B cell (primary cell): ENCODE results near the gene ALAD. TPM values are rescaled to one million over a fixed set of nuclear protein-coding genes. Genes with fewer than 3 reads are reported as not detected.

Experiments used
- ATAC-seq: fragments of 200-7000 bp; cut with Tn5 transposase; one replicate; pipeline ENCODE4 v1.10.0; 2021; ENCODE audit warnings: low read depth, mild to moderate bottlenecking, moderate number of reproducible peaks, moderate library complexity
- CTCF ChIA-PET: fragments of 350-600 bp; sonication (Branson Sonifier 250); formaldehyde crosslinking; loops from one replicate; lab custom pipeline; 2021; ENCODE audit warnings: antibody characterized with exemption, inconsistent platforms; lab: Charles Lee
- POLR2A ChIA-PET: fragments of 350-600 bp; sonication (Branson Sonifier 250); formaldehyde crosslinking; loops from one replicate; lab custom pipeline; 2021; ENCODE audit warnings: antibody characterized with exemption; lab: Charles Lee
- DNase-seq: peaks from one replicate; pipeline ENCODE4 v3.0.0; 2013
- H2AFZ ChIP-seq: 2 replicates; pipeline ENCODE4 v1.6.1; 2012; ENCODE audit warnings: mild to moderate bottlenecking, low read depth, low read length; ENCODE audit not compliant: insufficient read depth, poor library complexity, severe bottlenecking
- H3K27ac ChIP-seq, 2 donors: 1 replicate in 1 of 2; 2 replicates in 1 of 2; pipeline ENCODE4 v1.5.1; 2012 to 2013; ENCODE audit warnings: low read length in 2 of 2, mild to moderate bottlenecking in 2 of 2, moderate library complexity in 1 of 2
- H3K27me3 ChIP-seq, 4 experiments: fragments of 200-600 bp in 1 of 4; sonication (generic) in 1 of 4; replicated peaks in 1 of 4; 1 replicate in 2 of 4; 2 replicates in 2 of 4; pipeline versions ENCODE4 v1.6.1 to v1.7.0; 2013 to 2016; ENCODE audit warnings: low read length in 3 of 4, mild to moderate bottlenecking in 2 of 4, mixed read lengths in 1 of 4, moderate library complexity in 1 of 4; ENCODE audit not compliant: insufficient read depth in 4 of 4, control insufficient read depth in 3 of 4; ENCODE audit errors: control extremely low read depth in 1 of 4
- H3K36me3 ChIP-seq, 2 experiments: replicated peaks in 1 of 2; 1 replicate in 1 of 2; 2 replicates in 1 of 2; pipeline versions ENCODE4 v1.6.1 to v1.7.1; 2013; ENCODE audit warnings: low read length in 1 of 2; ENCODE audit not compliant: insufficient read depth in 2 of 2, control insufficient read depth in 1 of 2; ENCODE audit errors: control extremely low read depth in 1 of 2, extremely low read depth in 1 of 2
- H3K4me1 ChIP-seq, 2 donors: fragments of 200-600 bp in 1 of 2; sonication (generic) in 1 of 2; 1 replicate in 1 of 2; 2 replicates in 1 of 2; pipeline versions ENCODE4 v1.5.1 to v1.6.1; 2013 to 2017; ENCODE audit warnings: low read length in 2 of 2; ENCODE audit not compliant: control insufficient read depth in 2 of 2, insufficient read depth in 2 of 2
- H3K4me2 ChIP-seq: replicated peaks from 2 replicates; pipeline ENCODE3; 2012; ENCODE audit warnings: mild to moderate bottlenecking, low read depth, low read length; ENCODE audit not compliant: poor library complexity, severe bottlenecking
- H3K4me3 ChIP-seq, 5 experiments: fragments of 200-600 bp in 1 of 5; sonication (generic) in 1 of 5; 1 replicate in 3 of 5; 2 replicates in 2 of 5; pipeline versions ENCODE4 v1.5.1 to v1.7.0; 2011 to 2016; ENCODE audit warnings: low read length in 4 of 5, mild to moderate bottlenecking in 4 of 5, low read depth in 2 of 5, control low read depth in 1 of 5, moderate library complexity in 1 of 5; ENCODE audit not compliant: insufficient read depth in 1 of 5; ENCODE audit errors: control extremely low read depth in 1 of 5, extremely low read depth in 1 of 5
- H3K79me2 ChIP-seq: fragments of 200-600 bp; sonication (generic); one replicate; pipeline ENCODE4 v1.6.0; 2016; ENCODE audit warnings: low read length; ENCODE audit not compliant: control insufficient read depth, insufficient read depth
- H3K9ac ChIP-seq: fragments of 200-600 bp; sonication (generic); 2 replicates; pipeline ENCODE4 v1.6.1; 2017; ENCODE audit warnings: mild to moderate bottlenecking, low read length, moderate library complexity
- H3K9me3 ChIP-seq, 3 donors: one replicate each; pipeline versions ENCODE4 v1.6.1 to v1.7.1; 2013; ENCODE audit warnings: low read length in 2 of 3; ENCODE audit not compliant: control insufficient read depth in 2 of 3, insufficient read depth in 1 of 3; ENCODE audit errors: control extremely low read depth in 1 of 3
- H4K20me1 ChIP-seq: 2 replicates; pipeline ENCODE4 v1.6.0; 2012; ENCODE audit warnings: mild to moderate bottlenecking, low read length; ENCODE audit not compliant: insufficient read depth, control insufficient read depth, poor library complexity, severe bottlenecking
- H3K27ac Mint-ChIP-seq: one replicate; pipeline ENCODE4 v1.8.0; 2021; ENCODE audit warnings: mixed read lengths
- H3K27me3 Mint-ChIP-seq: one replicate; pipeline ENCODE4 v1.8.0; 2021; ENCODE audit warnings: mixed read lengths
- H3K4me1 Mint-ChIP-seq: one replicate; pipeline ENCODE4 v1.8.0; 2021; ENCODE audit warnings: mixed read lengths
- H3K4me3 Mint-ChIP-seq: one replicate; pipeline ENCODE4 v1.8.0; 2021; ENCODE audit warnings: mixed read lengths
- H3K9me3 Mint-ChIP-seq: one replicate; pipeline ENCODE4 v1.8.0; 2022; ENCODE audit warnings: mixed read lengths; ENCODE audit not compliant: insufficient read depth
- EZH2 ChIP-seq: IDR thresholded peaks from 2 replicates; pipeline ENCODE4 v1.6.1; 2012; ENCODE audit warnings: borderline replicate concordance, low read depth, mild to moderate bottlenecking, moderate library complexity, low read length; ENCODE audit not compliant: insufficient read depth, poor library complexity, severe bottlenecking
- WGBS: methylation state at CpG from one replicate; pipeline ENCODE4 v1.1.5; 2013; ENCODE audit warnings: missing lambda C conversion rate; ENCODE audit not compliant: insufficient coverage; 5-methylcytosine and 5-hydroxymethylcytosine counted together
- intact Hi-C: fragments of 100-400 bp; cut with micrococcal nuclease; formaldehyde crosslinking; loops from one replicate; pipeline ENCODE4 v1.10.0; 2022
- polyA plus RNA-seq: library from polyadenylated mRNA; depleted of rRNA; stranded (reverse); fragments of >200 nt; gene quantifications from 2 replicates; pipeline ENCODE4 v1.2.3, GENCODE V29; 2012
- total RNA-seq, 2 donors: library from RNA; stranded (reverse); fragments of 120-200 nt in 1 of 2; gene quantifications; 1 replicate in 1 of 2; 2 replicates in 1 of 2; pipeline versions ENCODE4 v1.2.3 to v1.2.4, GENCODE V29; 2013 to 2022
- TF ChIP-seq, protein P1 (sequence below): fragments of 200-600 bp; IDR thresholded peaks from one replicate; pipeline ENCODE4 v1.8.0; 2022; ENCODE audit warnings: antibody characterized with exemption, mild to moderate bottlenecking

Gene ALAD
- total and polyA plus RNA-seq, 2 donors (not counting 1 experiment from before 2014, with no cell fraction given) = 22.0 to 39.8 TPM

GRCh38 chr9:113373676-113374392 is 27.2 kb downstream of the ALAD start:
- Histone ChIP-seq H2AFZ (no peak overlapping the region), H3K27ac (no peak overlapping the region), H3K27me3 (no peaks in the 10 kb centered on the region), H3K4me3 (no peak overlapping the region), H3K36me3 (peaks cover 0 to 25% of the 10 kb centered on the region in 2 experiments), H3K9me3 (no peaks in the 10 kb centered on the region), H3K9ac (no peak overlapping the region), H3K4me2 (no peak overlapping the region), H3K79me2 (peaks cover 5% of the 10 kb centered on the region), H4K20me1 (no peaks in the 10 kb centered on the region), H3K4me1 (peaks cover 4 to 14% of the 10 kb centered on the region in 2 donors)
- CTCF ChIA-PET = interaction anchor here (0.6 kb wide), 1 partner anchor 469 kb away, joined by 3 read pairs; no protein-coding TSS in a partner anchor
- H3K4me3 Mint-ChIP-seq = no peak overlapping the region
- WGBS = 95% methylated on average over 24 of the region's 24 CpGs
- no peaks in the 10 kb centered on the region for H3K27me3 Mint-ChIP-seq
- H3K9me3 Mint-ChIP-seq = no peaks in the 10 kb centered on the region
- DNase-seq (no peak), ATAC-seq (no peak)
- intact Hi-C loops = no loop called here
- no peak for TF ChIP-seq EZH2
- TF ChIP-seq, protein P1, sequence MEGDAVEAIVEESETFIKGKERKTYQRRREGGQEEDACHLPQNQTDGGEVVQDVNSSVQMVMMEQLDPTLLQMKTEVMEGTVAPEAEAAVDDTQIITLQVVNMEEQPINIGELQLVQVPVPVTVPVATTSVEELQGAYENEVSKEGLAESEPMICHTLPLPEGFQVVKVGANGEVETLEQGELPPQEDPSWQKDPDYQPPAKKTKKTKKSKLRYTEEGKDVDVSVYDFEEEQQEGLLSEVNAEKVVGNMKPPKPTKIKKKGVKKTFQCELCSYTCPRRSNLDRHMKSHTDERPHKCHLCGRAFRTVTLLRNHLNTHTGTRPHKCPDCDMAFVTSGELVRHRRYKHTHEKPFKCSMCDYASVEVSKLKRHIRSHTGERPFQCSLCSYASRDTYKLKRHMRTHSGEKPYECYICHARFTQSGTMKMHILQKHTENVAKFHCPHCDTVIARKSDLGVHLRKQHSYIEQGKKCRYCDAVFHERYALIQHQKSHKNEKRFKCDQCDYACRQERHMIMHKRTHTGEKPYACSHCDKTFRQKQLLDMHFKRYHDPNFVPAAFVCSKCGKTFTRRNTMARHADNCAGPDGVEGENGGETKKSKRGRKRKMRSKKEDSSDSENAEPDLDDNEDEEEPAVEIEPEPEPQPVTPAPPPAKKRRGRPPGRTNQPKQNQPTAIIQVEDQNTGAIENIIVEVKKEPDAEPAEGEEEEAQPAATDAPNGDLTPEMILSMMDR = no peak
- POLR2A ChIA-PET = no interaction called here
- H3K27ac Mint-ChIP-seq = no peak overlapping the region
- peaks cover 16% of the 10 kb centered on the region for H3K4me1 Mint-ChIP-seq

DNA sequence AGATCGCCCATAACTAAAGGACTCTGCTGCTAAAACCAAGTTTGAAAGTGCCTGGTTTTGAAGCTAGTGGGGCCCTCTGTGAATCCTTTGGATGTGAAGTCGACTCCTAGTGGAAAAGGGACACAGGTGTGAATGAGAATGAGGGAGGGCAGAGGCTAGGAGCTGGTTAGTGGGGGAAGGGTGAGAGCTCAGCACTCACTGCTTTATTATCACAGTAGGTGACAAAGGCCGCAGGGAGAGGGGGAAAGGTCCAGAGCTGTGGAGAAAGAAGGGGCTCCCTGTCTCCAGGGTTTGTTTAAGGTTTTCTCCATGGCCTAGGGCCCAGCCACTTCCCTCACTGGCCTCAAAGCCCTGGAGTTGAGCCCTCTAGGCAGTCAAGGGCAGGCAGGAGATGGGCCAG is 27.8 kb downstream of the ALAD start:
- H3K27ac ChIP-seq = no peak overlapping the region
- ChIA-PET POLR2A (no interaction called here), CTCF (interaction anchor here (0.6 kb wide), 1 partner anchor 147 kb away, joined by 4 read pairs; no protein-coding TSS in a partner anchor)
- Mint-ChIP-seq H3K4me1 (peaks cover 16% of the 10 kb centered on the region), H3K9me3 (no peaks in the 10 kb centered on the region), H3K27me3 (no peaks in the 10 kb centered on the region), H3K4me3 (peak overlapping the region; percentile 34), H3K27ac (peak overlapping the region; percentile 63)
- H3K9me3 ChIP-seq = no peaks in the 10 kb centered on the region
- peaks cover 4 to 14% of the 10 kb centered on the region in 2 donors for H3K4me1 ChIP-seq
- no peak overlapping the region for H3K4me3 ChIP-seq
- peaks cover 0 to 25% of the 10 kb centered on the region in 2 experiments for H3K36me3 ChIP-seq
- no peak overlapping the region for H3K4me2 ChIP-seq
- WGBS = 100% methylated on average over 1 of the region's 3 CpGs
- ATAC-seq (no peak), DNase-seq (no peak)
- no peak for TF ChIP-seq EZH2
- TF ChIP-seq, protein P1 = no peak
- H3K9ac ChIP-seq = no peak overlapping the region
- H4K20me1 ChIP-seq = no peaks in the 10 kb centered on the region
- no peaks in the 10 kb centered on the region for H3K27me3 ChIP-seq
- H2AFZ ChIP-seq = no peak overlapping the region
- intact Hi-C loops = no loop called here
- peaks cover 5% of the 10 kb centered on the region for H3K79me2 ChIP-seq
